HepG2 (cell line): Measurements from ENCODE around the gene DNAJC18. TPM values are rescaled to one million over a fixed set of nuclear protein-coding genes. Genes with fewer than 3 reads are reported as not detected.

Experiments
- FOSL1 ChIP-seq: sonication (generic); formaldehyde crosslinking; IDR thresholded peaks from 2 replicates; pipeline ENCODE4 v1.9.0; 2021; ENCODE audit warnings: missing genetic modification reagents, borderline replicate concordance
- GMEB2 ChIP-seq: IDR thresholded peaks from 2 replicates; pipeline ENCODE4 v1.6.1; 2016; ENCODE audit warnings: missing biosample characterization, missing genetic modification reagents, low read depth
- KMT2A ChIP-seq: sonication (generic); formaldehyde crosslinking; IDR thresholded peaks from 2 replicates; pipeline ENCODE4 v1.4.0; 2020; ENCODE audit warnings: missing genetic modification reagents
- MED8 ChIP-seq: sonication (generic); formaldehyde crosslinking; IDR thresholded peaks from 2 replicates; pipeline ENCODE4 v1.8.1; 2023; ENCODE audit warnings: mild to moderate bottlenecking, missing genetic modification reagents; ENCODE audit not compliant: insufficient replicate concordance
- MTF2 ChIP-seq: sonication (generic); formaldehyde crosslinking; IDR thresholded peaks from 2 replicates; pipeline ENCODE4 v1.5.0; 2020; ENCODE audit warnings: missing genetic modification reagents, borderline replicate concordance
- MYPOP ChIP-seq: sonication (generic); formaldehyde crosslinking; IDR thresholded peaks from 2 replicates; pipeline ENCODE4 v1.8.1; 2023; ENCODE audit warnings: mild to moderate bottlenecking, moderate library complexity, missing genetic modification reagents
- POGK ChIP-seq: sonication (generic); formaldehyde crosslinking; conservative IDR thresholded peaks from 2 replicates; pipeline ENCODE4 v1.8.0; 2022; ENCODE audit warnings: mild to moderate bottlenecking, moderate library complexity, missing genetic modification reagents
- PRDM10 ChIP-seq: sonication (generic); formaldehyde crosslinking; IDR thresholded peaks from 2 replicates; pipeline ENCODE4 v1.4.0; 2020; ENCODE audit warnings: low read depth, missing genetic modification reagents
- RFXAP ChIP-seq: sonication (generic); formaldehyde crosslinking; IDR thresholded peaks from 2 replicates; pipeline ENCODE4 v1.4.0; 2020; ENCODE audit warnings: missing genetic modification reagents, borderline replicate concordance
- SCMH1 ChIP-seq: sonication (generic); formaldehyde crosslinking; IDR thresholded peaks from 2 replicates; pipeline ENCODE4 v1.9.0; 2021; ENCODE audit warnings: missing genetic modification reagents, mild to moderate bottlenecking, borderline replicate concordance
- SOX6 ChIP-seq, 2 experiments: fragments of 450-650 bp in 1 of 2; sonication (generic) in 1 of 2; formaldehyde crosslinking in 1 of 2; IDR thresholded peaks; 2 replicates each; pipeline versions ENCODE4 v1.4.0 to v1.6.1; 2017 to 2020; ENCODE audit warnings: antibody characterized with exemption in 1 of 2, mild to moderate bottlenecking in 1 of 2, missing genetic modification reagents in 1 of 2
- SP4 ChIP-seq: sonication (generic); formaldehyde crosslinking; IDR thresholded peaks from 2 replicates; pipeline ENCODE4 v1.8.1; 2023; ENCODE audit warnings: mild to moderate bottlenecking, missing genetic modification reagents
- STAG1 ChIP-seq: sonication (generic); formaldehyde crosslinking; IDR thresholded peaks from 2 replicates; pipeline ENCODE4 v1.4.0; 2020; ENCODE audit warnings: missing genetic modification reagents
- ZBTB38 ChIP-seq: sonication (generic); formaldehyde crosslinking; IDR thresholded peaks from 2 replicates; pipeline ENCODE4 v1.5.1; 2020; ENCODE audit warnings: mild to moderate bottlenecking, missing genetic modification reagents
- ZNF34 ChIP-seq: sonication (generic); formaldehyde crosslinking; IDR thresholded peaks from 2 replicates; pipeline ENCODE4 v1.4.0; 2020; ENCODE audit warnings: mild to moderate bottlenecking, missing genetic modification reagents, borderline replicate concordance
- ZNF362 ChIP-seq: sonication (generic); formaldehyde crosslinking; IDR thresholded peaks from 2 replicates; pipeline ENCODE4 v1.4.0; 2020; ENCODE audit warnings: missing genetic modification reagents, mild to moderate bottlenecking, borderline replicate concordance
- ZNF484 ChIP-seq: sonication (generic); formaldehyde crosslinking; IDR thresholded peaks from 2 replicates; pipeline ENCODE4 v1.5.1; 2020; ENCODE audit warnings: mild to moderate bottlenecking, low read depth, missing genetic modification reagents, borderline replicate concordance
- ZNF501 ChIP-seq: sonication (generic); formaldehyde crosslinking; IDR thresholded peaks from 2 replicates; pipeline ENCODE4 v1.5.1; 2020; ENCODE audit warnings: mild to moderate bottlenecking, moderate library complexity, missing genetic modification reagents
- ZNF724P ChIP-seq: sonication (generic); formaldehyde crosslinking; IDR thresholded peaks from 2 replicates; pipeline ENCODE4 v1.8.0; 2022; ENCODE audit warnings: missing genetic modification reagents, borderline replicate concordance
- ZNF766 ChIP-seq: sonication (generic); formaldehyde crosslinking; IDR thresholded peaks from 2 replicates; pipeline ENCODE4 v1.5.0; 2020; ENCODE audit warnings: missing genetic modification reagents, borderline replicate concordance
- polyA plus RNA-seq, 8 experiments: library from polyadenylated mRNA; depleted of rRNA in 3 of 8; stranded (reverse) in 7 of 8; unstranded in 1 of 8; fragments of >200 nt; fragmentation: Illumina TruSeq in 4 of 8; extraction: Trizol in 4 of 8; gene quantifications; 2 replicates each; pipeline versions ENCODE4 v1.2.1 to v1.2.3, GENCODE V29; 2011 to 2016; ENCODE audit warnings: low read depth in 4 of 8, missing spikeins in 1 of 8, mixed read lengths in 1 of 8; ENCODE audit not compliant: insufficient read depth in 1 of 8
- total RNA-seq, 5 experiments: library from RNA; depleted of rRNA; stranded (reverse); fragments of >200 nt; fragmentation: Illumina TruSeq; extraction: Trizol; gene quantifications; 2 replicates each; pipeline ENCODE4 v1.2.3, GENCODE V29; 2016; ENCODE audit warnings: low read depth in 1 of 5

Gene DNAJC18
- total and polyA plus RNA-seq, 2 of the 13 experiments (the other 11 are each of a cell fraction or from before 2014, with no cell fraction given), result 6.5 to 6.6 TPM

GRCh38 chr5:139402561-139403158 lies 36.7 kb downstream of the DNAJC18 start (continued):
- TF ChIP-seq SCMH1 (CRISPR knock-in tag) (no peak), ZBTB38 (0 out of 2 replicates have a peak, but pooled peaks have one; percentile 46), MYPOP (CRISPR knock-in tag) (no peak), ZNF724P (CRISPR knock-in tag) (no peak), GMEB2 (CRISPR knock-in tag) (no peak), MED8 (CRISPR knock-in tag) (no peak), POGK (CRISPR knock-in tag) (0 out of 2 replicates have a peak, but pooled peaks have one; percentile 53), ZNF362 (CRISPR knock-in tag) (no peak), ZNF484 (CRISPR knock-in tag) (no peak), KMT2A (CRISPR knock-in tag) (peak; percentile 23; the same call in 1 of the 2 replicates), RFXAP (no peak), SOX6 (IDR thresholded peaks at IDR 0.05) (no peak), SOX6 (CRISPR knock-in tag; IDR thresholded peaks at IDR 0.05) (no peak), ZNF34 (no peak), ZNF766 (CRISPR knock-in tag) (no peak), ZNF501 (CRISPR knock-in tag) (no peak), STAG1 (CRISPR knock-in tag) (peak; percentile 56), MTF2 (CRISPR knock-in tag) (no peak), FOSL1 (CRISPR knock-in tag) (no peak), PRDM10 (CRISPR knock-in tag) (no peak), SP4 (CRISPR knock-in tag) (no peak)
